Activated CD4-positive, alpha-beta T cell treated with anti-CD3 and anti-CD28 coated beads, Interleukin-2, amount 50 U/mL, for 1 hour (primary cell): ENCODE results near the gene PNMT.

Experiments
- DNase-seq: peaks from one replicate; pipeline ENCODE4 v3.0.0-alpha.2; 2020

Gene PNMT

GRCh38 chr17:39667945-39668924 is at the start of gene PNMT:
Gene PNMT, plus strand, starts transcription at chr17:39668453. Its CDS starts 23 bp downstream, at chr17:39668476.
- DNase-seq: peak; percentile 74

GRCh38 chr17:39618956-39619785 is 49.1 kb upstream of the PNMT start:
- DNase-seq: no peak

GRCh38 chr17:39619786-39620101 is 48.5 kb upstream of the PNMT start:
- no peak for DNase-seq

GRCh38 chr17:39621523-39622379 is 46.5 kb upstream of the PNMT start:
- DNase-seq: peak; percentile 88

- no peak for DNase-seq
Measured at GRCh38 chr17:39622380-39623006, 45.8 kb upstream of the PNMT start.

- DNase-seq: peak; percentile 87
Measured at GRCh38 chr17:39623356-39623950, 44.8 kb upstream of the PNMT start.

GRCh38 chr17:39624313-39624712 is 43.9 kb upstream of the PNMT start:
- DNase-seq: no peak

- no peak for DNase-seq
Measured at GRCh38 chr17:39625198-39625785, 43.0 kb upstream of the PNMT start.

- DNase-seq: no peak
Measured at GRCh38 chr17:39626171-39627046, 41.8 kb upstream of the PNMT start, which contains the start of gene PPP1R1B. Gene PPP1R1B, plus strand, starts transcription at chr17:39626952. Its CDS starts 441 bp downstream, at chr17:39627393.

GRCh38 chr17:39627047-39627711 is 41.1 kb upstream of the PNMT start:
- no peak for DNase-seq

- no peak for DNase-seq
Measured at GRCh38 chr17:39627712-39628516, 40.3 kb upstream of the PNMT start.

- DNase-seq: no peak
Measured at GRCh38 chr17:39628655-39629493, 39.4 kb upstream of the PNMT start.

- no peak for DNase-seq
Measured at GRCh38 chr17:39629494-39629880, 38.8 kb upstream of the PNMT start.

GRCh38 chr17:39629898-39630297 is 38.4 kb upstream of the PNMT start:
- no peak for DNase-seq

- DNase-seq: no peak
Measured at GRCh38 chr17:39631403-39631802, 36.9 kb upstream of the PNMT start.

GRCh38 chr17:39632153-39632941 is 35.9 kb upstream of the PNMT start:
- no peak for DNase-seq

- no peak for DNase-seq
Measured at GRCh38 chr17:39633570-39634183, 34.6 kb upstream of the PNMT start.
